Hematopoietic multipotent progenitor cell treated with erythropoietin and hydrocortisone succinate and interleukin-3 and kit ligand, for 4 days (in vitro differentiated cells): Measurements from ENCODE around the gene ENO2.
"Not testable (repeated sequence)": the region's sequence is repeated elsewhere in the genome, so short reads cannot be mapped to it uniquely, and the experiment has no call there.

ENCODE experiments used
- DNase-seq: peaks from one replicate; pipeline ENCODE4 v3.0.0-alpha.2; 2015

The ENO2 gene

GRCh38 chr12:6886206-6886999 lies 28.0 kb upstream of the ENO2 start:
- DNase-seq = not testable (repeated sequence)

- DNase-seq = no peak
Observed at GRCh38 chr12:6887460-6887859, 26.9 kb upstream of the ENO2 start.

DNA sequence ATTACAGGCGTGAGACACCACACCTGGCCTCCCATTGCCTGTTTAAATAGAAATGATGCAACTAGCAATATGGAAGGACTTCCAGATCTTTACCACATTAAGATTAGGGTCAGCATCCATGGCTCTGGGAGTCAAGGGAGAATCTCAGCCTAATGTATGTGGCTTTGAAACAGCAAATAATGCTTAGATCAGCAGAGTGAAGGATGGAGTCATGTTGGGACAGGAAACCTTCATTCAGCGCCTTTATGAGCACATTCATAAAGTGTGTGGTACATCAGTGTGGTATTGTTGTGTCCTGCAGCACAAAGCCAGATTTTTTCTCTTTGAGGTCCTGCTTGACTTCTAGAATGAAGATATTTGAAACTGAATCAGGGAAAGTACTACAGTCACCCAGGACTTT lies 26.0 kb upstream of the ENO2 start:
- DNase-seq = no peak

DNA sequence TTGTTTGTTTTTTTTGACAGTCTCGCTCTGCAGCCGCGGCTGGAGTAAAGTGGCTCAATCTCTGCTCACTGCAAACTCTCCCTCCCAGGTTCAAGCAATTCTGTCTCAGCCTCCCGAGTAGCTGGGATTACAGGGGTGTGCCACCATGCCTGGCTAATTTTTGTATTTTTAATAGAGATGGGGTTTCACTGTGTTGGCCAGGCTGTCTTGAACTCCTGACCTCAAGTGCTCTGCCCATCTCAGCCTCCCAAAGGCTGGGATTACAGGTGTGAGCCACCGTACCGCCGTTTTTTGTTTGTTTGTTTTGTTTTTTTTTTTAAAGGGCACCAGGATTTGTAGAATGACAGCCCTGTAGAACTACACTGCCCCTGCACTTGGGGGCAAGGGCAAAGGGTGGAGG lies 25.6 kb upstream of the ENO2 start:
- DNase-seq = not testable (repeated sequence)

DNA sequence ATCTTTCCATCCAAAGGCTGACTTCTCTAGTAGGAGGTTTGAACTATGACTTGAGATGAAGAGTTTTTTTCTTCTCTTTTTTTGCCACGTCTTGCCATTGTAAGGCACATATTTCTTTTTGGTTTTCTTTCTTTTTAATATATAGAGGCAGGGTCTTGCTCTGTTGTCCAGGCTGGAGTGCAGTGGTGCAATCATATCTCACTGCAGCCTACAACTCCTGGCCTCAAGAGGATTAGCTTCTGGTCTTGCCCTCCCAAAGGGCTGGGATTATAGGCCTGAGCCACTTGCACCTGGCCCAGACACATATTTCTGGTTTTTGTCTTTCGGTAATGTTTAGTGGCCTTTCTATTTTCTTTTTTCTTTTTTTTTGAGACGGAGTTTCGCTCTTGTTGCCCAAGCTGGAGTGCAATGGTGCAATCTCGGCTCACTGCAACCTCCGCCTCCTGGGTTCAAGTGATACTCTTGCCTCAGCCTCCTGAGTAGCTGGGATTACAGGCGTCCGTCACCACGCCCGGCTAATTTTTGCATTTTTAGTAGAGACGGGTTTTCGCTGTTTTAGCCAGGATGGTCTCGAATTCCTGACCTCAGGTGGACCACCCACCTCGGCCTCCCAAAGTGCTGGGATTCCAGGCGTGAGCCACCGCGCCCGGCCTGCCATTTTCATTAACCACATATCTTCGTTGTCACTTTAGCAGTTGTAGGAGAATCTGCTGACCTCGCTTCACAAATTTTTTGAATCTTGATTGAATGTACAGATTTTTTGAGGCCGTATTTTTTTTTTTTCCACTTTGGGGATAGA lies 24.4 kb upstream of the ENO2 start:
- DNase-seq = not testable (repeated sequence)

DNA sequence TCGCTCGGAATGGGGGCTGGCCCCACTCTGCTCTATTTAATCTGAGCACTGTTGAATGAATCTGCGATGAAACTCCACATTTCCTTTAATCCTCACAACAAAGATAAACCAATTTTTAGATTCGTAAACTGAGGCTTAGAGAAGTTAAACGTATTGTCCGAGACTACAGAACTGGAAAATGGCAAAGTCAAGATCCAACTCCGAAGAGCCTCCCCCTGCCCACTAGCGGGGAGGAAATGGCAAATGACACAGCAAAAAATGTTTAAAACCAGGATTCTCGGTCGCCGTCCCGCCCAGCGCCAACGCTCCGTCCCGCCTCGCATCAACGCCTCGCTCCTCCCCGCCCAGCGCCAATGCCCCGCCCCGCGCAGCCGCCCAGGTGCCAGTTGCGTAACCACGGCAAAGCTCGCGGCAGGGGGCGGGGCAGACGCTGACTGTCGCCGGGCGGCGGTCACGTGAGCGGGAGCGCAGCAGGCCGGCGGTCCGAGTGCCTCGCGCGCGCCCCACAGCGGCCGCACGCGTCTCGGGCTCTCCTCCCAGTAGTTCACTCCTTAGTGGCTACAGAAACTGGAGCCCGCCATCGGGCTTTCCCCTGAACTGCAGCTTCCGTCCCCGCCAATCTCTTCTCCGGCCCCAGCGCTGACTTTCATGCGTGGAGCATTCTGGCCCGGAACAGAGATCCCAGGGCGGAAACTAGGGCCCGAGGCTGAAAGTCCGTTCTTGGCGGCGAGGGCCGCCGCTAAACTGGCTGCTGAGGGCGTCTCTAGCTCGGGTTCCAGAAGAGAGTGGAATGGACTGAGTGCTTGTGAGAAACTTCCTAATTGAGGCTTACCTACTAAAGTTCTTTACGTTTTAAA lies 23.4 kb upstream of the ENO2 start:
- peak; percentile 99 for DNase-seq

- DNase-seq = no peak
Observed at GRCh38 chr12:6891646-6892001, 22.8 kb upstream of the ENO2 start.

DNA sequence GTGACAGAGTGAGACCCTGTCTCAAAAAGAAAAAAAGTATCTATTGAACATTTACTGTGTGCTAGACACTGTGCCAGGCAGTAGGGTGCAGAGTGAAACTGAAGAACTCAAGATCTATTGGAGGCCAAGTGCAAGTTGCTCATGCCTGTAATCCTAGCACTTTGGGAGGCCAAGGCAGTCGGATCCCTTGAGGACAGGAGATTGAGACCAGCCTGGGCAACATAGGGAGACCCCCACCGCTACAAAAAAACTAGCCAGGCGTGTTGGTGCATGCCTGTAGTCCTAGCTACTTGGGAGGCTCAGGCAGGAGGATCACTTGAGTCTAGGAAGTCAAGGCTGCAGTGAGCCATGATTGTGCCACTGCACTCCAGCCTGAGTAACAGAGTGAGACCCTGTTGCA lies 21.7 kb upstream of the ENO2 start:
- DNase-seq = not testable (repeated sequence)

- no peak for DNase-seq
Observed at GRCh38 chr12:6894321-6894720, 20.1 kb upstream of the ENO2 start.

DNA sequence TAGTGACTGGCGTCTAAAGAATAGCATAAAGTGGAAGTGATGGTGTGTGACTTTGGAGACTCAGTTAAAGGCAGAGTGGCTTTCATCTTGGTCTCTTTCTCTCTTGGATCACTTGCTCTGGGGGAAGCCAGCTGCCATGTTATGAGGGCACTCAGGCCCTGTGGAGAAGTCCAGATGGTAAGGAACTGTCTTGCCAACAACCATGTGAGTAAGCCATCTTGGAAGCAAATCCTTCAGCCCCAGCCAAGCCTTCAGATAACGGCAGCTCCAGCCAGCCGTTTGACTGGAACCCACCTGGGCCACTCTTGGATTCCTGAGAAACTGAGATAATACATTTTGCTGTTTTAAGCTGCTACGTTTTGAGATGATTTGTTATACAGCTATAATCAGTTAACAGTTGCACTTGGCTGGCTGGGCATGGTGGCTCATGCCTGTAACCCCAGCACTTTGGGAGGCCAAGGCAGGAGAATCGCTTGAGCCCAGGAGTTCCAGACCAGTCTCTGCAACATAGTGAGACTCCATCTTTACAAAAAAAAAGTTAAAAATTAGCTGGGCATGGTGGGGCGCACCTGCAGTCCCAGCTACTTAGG lies 17.4 kb upstream of the ENO2 start:
- no peak for DNase-seq

DNA sequence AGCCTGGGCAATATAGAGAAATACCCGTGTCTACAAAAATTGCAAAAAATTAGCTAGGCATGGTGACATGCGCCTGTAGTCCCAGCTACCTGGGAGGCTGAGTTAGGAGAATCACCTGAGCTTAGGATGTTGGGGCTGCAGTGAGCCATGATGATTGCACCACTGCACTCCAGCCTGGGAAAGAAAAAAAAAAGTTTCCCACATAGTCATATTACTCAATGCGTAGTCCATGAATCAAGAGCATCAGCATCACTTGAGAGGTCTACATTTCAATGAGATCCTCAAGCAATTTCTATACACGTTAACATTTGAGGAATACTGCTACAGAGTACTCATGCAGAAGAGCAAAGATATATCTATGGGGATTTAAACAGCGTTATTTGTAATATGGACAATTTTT lies 15.0 kb upstream of the ENO2 start:
- no peak for DNase-seq

DNA sequence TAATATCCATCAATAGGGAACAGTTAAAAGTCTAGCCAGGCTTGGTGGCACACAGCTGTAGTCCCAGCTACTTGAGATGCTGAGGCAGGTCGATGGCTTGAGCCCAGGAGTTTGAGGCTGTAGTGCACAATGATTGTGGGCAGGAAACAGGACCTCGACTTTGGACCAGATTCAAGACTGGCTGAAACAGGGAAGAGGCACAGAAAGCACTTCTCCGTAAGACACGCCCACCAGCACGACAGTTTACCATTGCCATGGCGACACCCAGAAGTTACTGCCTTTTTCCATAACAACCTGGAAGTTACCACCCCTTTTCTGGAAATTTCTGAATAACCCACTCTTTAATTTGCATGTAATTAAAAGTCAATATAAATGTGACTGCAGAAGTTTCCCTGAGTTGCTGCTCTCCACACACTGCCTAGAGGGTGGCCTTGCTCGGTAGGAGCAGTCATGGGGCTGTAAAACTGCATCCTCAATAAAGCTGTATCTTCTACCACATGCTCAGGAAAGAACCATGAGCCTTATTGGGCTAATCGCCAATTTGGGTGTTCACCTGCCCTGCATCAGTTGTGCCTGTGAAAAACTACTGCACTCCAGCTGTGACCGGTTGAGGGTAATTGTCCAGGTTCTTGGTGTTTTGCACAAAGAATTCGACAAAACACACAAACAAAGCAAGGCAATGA lies 14.4 kb upstream of the ENO2 start:
- DNase-seq = peak; percentile 87

DNA sequence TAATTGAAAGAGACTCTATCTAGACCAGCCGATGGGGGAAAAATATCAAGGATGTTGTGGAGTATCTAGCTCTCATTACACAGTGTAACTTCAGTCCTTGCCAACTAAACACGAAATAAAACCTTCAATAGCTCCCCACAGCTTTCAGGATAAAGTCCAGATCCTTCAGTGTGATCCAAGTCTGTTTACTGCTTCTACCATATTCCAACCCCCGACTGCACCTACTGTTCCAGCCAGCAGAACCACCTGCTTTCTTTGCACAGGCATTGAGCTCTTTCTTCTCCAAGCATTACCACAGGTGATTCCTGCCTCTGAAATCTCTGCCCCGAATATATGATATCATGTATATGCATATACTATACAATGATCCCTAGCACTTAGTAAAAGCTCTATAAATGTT lies 11.9 kb upstream of the ENO2 start:
- DNase-seq = no peak

DNA sequence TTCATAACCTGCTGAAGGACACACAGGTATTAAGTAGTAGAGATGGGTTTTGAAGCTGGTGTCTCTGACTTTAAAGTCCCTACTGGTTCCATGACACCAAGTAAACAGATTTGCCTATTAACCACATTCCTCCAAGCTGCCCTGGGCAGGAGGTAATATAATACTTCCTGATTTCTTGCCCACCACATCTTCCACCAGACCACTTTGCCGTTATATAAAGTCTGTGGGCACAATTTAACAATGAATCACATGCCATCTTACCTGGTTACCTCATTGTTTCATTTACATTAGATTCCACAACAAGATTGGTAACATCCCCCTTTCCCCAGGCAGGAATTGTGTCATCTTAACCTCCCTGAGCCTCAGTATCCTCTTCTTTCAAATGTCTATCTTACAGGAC lies 10.7 kb upstream of the ENO2 start:
- DNase-seq = peak; percentile 53

GRCh38 chr12:6904280-6905276 lies 9.8 kb upstream of the ENO2 start, which contains the start of gene LRRC23:
Gene LRRC23 (plus strand): TSS chr12:6904822. CDS start chr12:6905634, 812 bp downstream.
- DNase-seq = peak; percentile 99

DNA sequence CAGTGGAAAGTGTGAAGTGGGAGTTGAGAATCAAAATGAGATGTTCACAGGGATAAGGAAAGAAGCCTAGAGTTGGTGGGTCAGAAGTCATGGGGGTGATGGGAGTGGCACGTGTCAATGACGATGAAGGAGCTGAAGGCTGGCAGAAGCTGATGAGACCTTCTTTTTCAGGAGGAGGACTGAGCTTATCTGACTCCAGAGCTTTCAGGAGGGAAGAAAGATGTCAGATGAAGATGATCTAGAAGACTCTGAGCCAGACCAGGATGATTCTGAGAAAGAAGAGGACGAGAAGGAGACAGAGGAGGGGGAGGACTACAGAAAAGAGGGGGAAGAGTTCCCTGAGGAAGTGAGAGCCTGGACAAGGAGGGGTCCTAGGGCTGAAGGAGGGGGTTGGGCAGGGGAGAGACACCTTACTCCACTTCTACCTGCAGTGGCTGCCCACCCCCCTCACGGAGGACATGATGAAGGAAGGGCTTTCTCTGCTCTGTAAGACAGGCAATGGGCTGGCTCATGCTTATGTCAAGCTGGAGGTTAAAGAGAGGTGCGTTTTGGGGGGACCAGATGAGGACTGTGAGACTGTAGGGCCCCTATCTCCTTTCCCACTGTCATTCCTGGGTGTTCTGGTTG lies 8.9 kb upstream of the ENO2 start:
- no peak for DNase-seq

DNA sequence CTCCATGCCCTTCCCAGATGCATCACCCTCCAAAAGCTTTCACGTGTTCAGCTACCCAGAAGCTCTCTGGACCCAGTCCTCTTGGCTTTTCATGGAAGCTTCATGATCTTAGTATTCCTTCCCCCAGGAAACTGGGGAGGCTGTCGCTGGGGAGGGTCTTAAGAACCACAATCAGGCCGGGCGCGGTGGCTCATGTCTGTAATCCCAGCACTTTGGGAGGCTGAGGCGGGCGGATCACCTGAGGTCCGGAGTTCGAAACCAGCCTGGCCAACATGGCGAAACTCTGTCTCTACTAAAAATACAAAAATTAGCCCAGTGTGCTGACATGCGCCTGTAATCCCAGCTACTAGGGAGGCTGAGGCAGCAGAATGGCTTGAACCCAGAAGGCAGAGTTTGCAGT lies 6.2 kb upstream of the ENO2 start:
- not testable (repeated sequence) for DNase-seq

DNA sequence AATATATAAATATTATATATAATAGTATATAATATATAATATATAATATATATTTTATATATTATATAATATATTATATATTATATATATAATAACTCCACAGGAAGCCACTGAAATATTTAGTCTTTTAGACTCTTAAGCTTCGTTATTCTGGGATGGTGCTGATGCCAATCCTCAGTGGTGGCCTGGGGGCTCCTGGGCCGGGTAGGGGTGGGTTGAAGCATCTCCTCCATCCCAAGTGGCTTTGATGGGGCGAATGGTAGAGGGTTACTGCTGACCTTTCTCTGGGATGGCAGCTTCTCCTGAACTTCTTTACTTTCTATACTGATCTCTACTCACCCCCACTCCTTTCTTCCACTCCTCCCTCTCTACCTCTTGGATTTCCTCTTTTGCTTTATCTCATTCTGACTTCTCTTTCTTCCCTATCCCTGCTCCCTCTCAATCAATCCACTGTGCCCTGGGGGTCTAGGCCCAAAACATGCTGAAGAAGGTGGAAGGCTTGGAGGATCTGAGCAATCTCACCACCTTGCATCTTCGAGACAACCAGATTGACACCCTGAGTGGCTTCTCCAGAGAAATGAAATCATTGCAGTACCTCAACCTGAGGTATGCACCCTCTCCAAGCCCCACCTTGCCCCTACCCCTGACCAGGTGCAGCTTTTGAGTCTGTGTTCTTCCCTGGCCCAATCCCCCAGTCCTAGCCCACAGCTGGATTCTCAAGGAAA lies 4.8 kb upstream of the ENO2 start:
- DNase-seq = no peak

DNA sequence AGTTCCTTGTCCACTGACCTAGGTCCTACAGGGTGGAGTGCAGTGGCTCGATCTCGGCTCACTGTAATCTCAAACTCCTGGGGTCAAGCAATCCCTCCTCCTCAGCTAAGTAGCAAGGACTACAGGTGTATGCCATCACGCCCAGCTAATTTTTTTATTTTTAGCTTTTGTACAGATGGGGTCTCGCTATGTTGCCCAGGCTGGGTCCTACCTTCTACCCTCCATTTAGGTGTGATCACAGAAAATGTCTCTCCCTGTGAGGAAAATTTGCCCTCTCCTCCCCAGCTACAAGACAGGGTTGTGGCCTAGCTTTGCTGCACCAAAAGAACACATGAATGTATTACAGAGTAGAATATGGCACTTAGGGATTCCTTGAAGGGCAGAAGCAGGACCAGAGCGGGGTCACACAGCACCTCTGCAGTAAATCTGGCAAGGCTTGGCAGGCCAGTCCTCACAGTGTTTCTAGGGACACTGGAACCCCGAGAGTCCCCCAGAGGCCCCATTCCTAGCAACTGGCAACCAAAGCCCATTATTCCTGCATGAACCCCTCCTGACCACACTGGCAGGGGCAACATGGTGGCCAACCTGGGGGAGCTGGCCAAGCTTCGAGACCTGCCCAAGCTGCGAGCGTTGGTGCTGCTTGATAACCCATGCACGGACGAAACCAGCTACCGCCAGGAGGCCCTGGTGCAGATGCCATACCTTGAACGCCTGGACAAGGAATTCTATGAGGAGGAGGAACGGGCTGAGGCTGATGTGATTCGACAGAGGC lies 2.0 kb upstream of the ENO2 start:
- DNase-seq = no peak
